CD4-positive, alpha-beta T cell (primary cell): ENCODE data around the gene BMF. TPM values are rescaled to one million over a fixed set of nuclear protein-coding genes. Genes with fewer than 3 reads are reported as not detected.

Source experiments
- ATAC-seq: fragments of 200-7000 bp; cut with Tn5 transposase; one replicate; pipeline ENCODE4 v1.10.0; 2022; ENCODE audit warnings: mild to moderate bottlenecking; ENCODE audit not compliant: poor library complexity
- CTCF ChIA-PET: fragments of 350-600 bp; sonication (Branson Sonifier 250); formaldehyde crosslinking; loops from one replicate; lab custom pipeline; 2021; ENCODE audit warnings: antibody characterized with exemption, inconsistent platforms; lab: Charles Lee
- POLR2A ChIA-PET: fragments of 350-600 bp; sonication (Branson Sonifier 250); formaldehyde crosslinking; loops from one replicate; lab custom pipeline; 2021; ENCODE audit warnings: antibody characterized with exemption, inconsistent platforms; lab: Charles Lee
- DNase-seq, 14 experiments: peaks; one replicate each; pipeline ENCODE4 v3.0.0-alpha.2; 2013 to 2020; ENCODE audit warnings: mixed read lengths in 2 of 14
- H3K27ac ChIP-seq, 2 donors: one replicate each; pipeline versions ENCODE4 v1.5.1 to v1.7.0; 2013; ENCODE audit warnings: low read length in 2 of 2, low read depth in 1 of 2, mild to moderate bottlenecking in 1 of 2
- H3K27me3 ChIP-seq, 2 experiments: 1 replicate in 1 of 2; 2 replicates in 1 of 2; pipeline versions ENCODE4 v1.6.1 to v1.7.0; 2013; ENCODE audit warnings: low read length in 2 of 2, control low read depth in 1 of 2, mild to moderate bottlenecking in 1 of 2, moderate library complexity in 1 of 2; ENCODE audit not compliant: insufficient read depth in 2 of 2, control insufficient read depth in 1 of 2
- H3K36me3 ChIP-seq: one replicate; pipeline ENCODE4 v1.6.1; 2013; ENCODE audit warnings: low read length, control low read depth; ENCODE audit not compliant: insufficient read depth
- H3K4me1 ChIP-seq: one replicate; pipeline ENCODE4 v1.6.1; 2013; ENCODE audit warnings: low read length, control low read depth; ENCODE audit not compliant: insufficient read depth
- H3K4me3 ChIP-seq: one replicate; pipeline ENCODE4 v1.5.1; 2013; ENCODE audit warnings: mild to moderate bottlenecking, low read length, moderate library complexity
- H3K9me3 ChIP-seq, 2 experiments: 1 replicate in 1 of 2; 2 replicates in 1 of 2; pipeline versions ENCODE4 v1.6.1 to v1.7.0; 2013; ENCODE audit warnings: low read length in 2 of 2, mild to moderate bottlenecking in 2 of 2, control low read depth in 1 of 2, moderate library complexity in 1 of 2; ENCODE audit not compliant: control insufficient read depth in 1 of 2, insufficient read depth in 1 of 2
- H3K27ac Mint-ChIP-seq: one replicate; pipeline ENCODE4 v1.8.0; 2020; ENCODE audit warnings: mixed read lengths
- H3K27me3 Mint-ChIP-seq: one replicate; pipeline ENCODE4 v1.8.0; 2021; ENCODE audit warnings: mixed read lengths
- H3K36me3 Mint-ChIP-seq: one replicate; pipeline ENCODE4 v1.8.0; 2021; ENCODE audit warnings: low read depth, mixed read lengths
- H3K4me1 Mint-ChIP-seq: one replicate; pipeline ENCODE4 v1.8.0; 2021; ENCODE audit warnings: low read depth, mixed read lengths
- H3K4me3 Mint-ChIP-seq: one replicate; pipeline ENCODE4 v1.8.0; 2020; ENCODE audit warnings: mild to moderate bottlenecking, mixed read lengths
- H3K9me3 Mint-ChIP-seq: one replicate; pipeline ENCODE4 v1.8.0; 2020; ENCODE audit warnings: mixed read lengths
- intact Hi-C, 2 experiments: fragments of 100-400 bp; cut with DNase I in 1 of 2; cut with micrococcal nuclease in 1 of 2; formaldehyde crosslinking; loops; one replicate each; pipeline versions ENCODE4 v1.15.1 to v1.9.0; 2023 to 2025; cut with DNase I, micrococcal nuclease
- total RNA-seq, 174 experiments: library from RNA in 2 of 174; stranded (reverse) in 2 of 174; gene quantifications; one replicate each; pipeline ENCODE4 v1.2.3 and lab custom pipeline; 2021 to 2026
- TF ChIP-seq, protein P1 (sequence below): fragments of 200-600 bp; IDR thresholded peaks from one replicate; pipeline ENCODE4 v1.8.0; 2022; ENCODE audit warnings: antibody characterized with exemption, mild to moderate bottlenecking

The BMF gene
- total RNA-seq, 2 experiments from 2014 or later = 13.5 to 13.9 TPM

DNA sequence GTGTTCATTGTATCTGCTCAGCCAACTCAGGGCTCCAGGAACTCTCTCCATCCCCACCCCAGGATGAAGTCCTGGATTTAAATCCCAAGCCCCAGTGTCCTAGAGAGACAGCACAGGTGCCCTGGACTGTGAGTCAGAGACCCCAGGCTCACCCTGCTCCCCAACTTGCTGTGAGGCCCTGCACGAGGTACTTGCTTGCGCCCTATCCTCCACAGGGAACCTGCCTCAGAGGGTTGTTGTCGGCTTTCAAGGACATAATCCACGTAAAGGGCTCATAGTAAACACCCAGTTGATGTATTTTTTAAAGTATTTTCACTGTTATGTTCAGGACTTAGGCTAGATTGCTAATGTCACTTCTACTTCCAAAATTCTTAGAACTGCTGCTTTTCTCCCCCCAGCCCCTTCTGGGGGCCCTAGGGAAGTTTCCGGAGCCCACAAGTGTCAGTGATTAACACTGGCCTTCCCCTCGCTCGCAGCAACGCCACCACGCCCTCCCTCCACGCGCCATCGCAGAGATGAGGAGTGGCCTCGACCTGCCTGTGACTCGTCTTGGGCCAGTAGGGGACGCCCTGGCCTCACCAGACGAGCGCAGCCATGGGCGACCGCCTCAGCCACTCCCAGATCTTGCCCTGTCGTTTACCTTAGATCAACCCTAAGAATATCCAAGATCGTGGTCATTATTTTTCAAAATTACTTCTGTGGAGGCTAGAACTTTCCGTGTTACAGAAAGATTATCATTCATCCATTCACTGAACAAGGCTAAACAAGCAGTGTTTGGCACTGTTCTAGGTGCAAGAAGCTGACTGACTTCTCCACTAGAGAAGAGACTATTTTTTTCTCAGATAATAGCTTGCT is 63.7 kb downstream of the BMF start:
- peak; percentile 82 for ATAC-seq
- Histone ChIP-seq H3K4me1 (peaks cover 56% of the 10 kb centered on the region), H3K36me3 (no peaks in the 10 kb centered on the region), H3K27me3 (no peaks in the 10 kb centered on the region), H3K4me3 (no peak overlapping the region), H3K9me3 (no peaks in the 10 kb centered on the region), H3K27ac (no peak overlapping the region)
- H3K36me3 Mint-ChIP-seq = no peaks in the 10 kb centered on the region
- H3K27me3 Mint-ChIP-seq = no peaks in the 10 kb centered on the region
- H3K4me1 Mint-ChIP-seq = peaks cover 68% of the 10 kb centered on the region
- intact Hi-C loops = loop anchor here (1.0 to 10.0 kb wide), 4 partner anchors 171 to 260 kb away; partner anchors contain the start of gene FSIP1 (in 1 of the 2)
- ChIA-PET POLR2A (interaction anchor here (0.8 to 5.7 kb wide), 4 partner anchors 11 to 62 kb away, joined by 3 to 53 read pairs (median 4); partner anchors contain the start of gene BMF), CTCF (interaction anchor here (0.6 to 7.1 kb wide), 8 partner anchors 8 to 293 kb away, joined by 3 to 67 read pairs (median 5); partner anchors contain the start of genes BMF and PLCB2)
- H3K9me3 Mint-ChIP-seq = no peaks in the 10 kb centered on the region
- peak overlapping the region; percentile 39 for H3K4me3 Mint-ChIP-seq
- TF ChIP-seq, protein P1, sequence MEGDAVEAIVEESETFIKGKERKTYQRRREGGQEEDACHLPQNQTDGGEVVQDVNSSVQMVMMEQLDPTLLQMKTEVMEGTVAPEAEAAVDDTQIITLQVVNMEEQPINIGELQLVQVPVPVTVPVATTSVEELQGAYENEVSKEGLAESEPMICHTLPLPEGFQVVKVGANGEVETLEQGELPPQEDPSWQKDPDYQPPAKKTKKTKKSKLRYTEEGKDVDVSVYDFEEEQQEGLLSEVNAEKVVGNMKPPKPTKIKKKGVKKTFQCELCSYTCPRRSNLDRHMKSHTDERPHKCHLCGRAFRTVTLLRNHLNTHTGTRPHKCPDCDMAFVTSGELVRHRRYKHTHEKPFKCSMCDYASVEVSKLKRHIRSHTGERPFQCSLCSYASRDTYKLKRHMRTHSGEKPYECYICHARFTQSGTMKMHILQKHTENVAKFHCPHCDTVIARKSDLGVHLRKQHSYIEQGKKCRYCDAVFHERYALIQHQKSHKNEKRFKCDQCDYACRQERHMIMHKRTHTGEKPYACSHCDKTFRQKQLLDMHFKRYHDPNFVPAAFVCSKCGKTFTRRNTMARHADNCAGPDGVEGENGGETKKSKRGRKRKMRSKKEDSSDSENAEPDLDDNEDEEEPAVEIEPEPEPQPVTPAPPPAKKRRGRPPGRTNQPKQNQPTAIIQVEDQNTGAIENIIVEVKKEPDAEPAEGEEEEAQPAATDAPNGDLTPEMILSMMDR = peak; percentile 95
- H3K27ac Mint-ChIP-seq = peak overlapping the region; percentile 70
- DNase-seq = peak; percentile 66 to 91 (median 78)

DNA sequence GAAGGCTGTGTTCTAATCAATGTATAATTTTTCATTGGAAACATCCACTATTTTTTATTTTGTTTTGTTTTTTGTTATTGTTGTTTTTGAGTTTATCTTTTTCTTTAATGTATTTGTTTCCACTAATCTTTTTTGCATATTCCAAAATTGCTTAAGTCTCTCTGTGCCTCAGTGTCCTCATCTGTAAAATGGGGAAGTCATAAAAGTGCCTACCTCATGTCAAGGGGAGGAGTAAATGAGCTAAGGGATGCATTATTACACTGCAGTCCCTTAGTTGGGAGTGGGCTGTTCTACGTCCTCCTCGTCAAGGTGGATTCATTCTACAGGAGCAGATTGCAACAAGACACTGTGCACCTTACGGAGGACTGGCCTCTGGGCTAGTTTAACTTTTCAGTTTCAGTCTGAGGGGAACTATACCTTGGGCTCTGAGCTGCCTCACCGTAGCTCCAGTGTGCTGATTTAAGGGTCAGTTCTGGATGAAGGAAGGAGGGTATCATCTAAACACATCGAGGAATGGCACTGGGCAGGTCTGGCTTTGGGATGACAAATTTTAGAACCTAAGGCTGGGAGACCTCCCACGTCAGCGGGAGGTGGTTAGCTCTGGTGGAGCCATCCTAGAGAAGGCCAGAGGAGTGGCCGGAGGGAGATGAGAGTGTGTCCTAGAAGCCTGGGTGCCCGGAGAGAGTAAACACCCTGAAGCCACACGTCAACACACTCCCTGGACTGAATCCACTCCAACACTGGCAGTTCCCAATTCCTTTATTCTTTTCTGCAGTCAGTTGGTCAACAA is 64.6 kb downstream of the BMF start:
- ChIA-PET POLR2A (interaction anchor here (1.2 kb wide), 1 partner anchor 64 kb away, joined by 3 read pairs; no protein-coding TSS in a partner anchor), CTCF (interaction anchor here (0.9 to 7.1 kb wide), 4 partner anchors 62 to 235 kb away, joined by 3 to 67 read pairs (median 28); partner anchors contain the start of gene BMF)
- no peak for ATAC-seq
- TF ChIP-seq, protein P1 = no peak
- no peaks in the 10 kb centered on the region for H3K9me3 ChIP-seq
- no peaks in the 10 kb centered on the region for H3K36me3 ChIP-seq
- Mint-ChIP-seq H3K27ac (peak overlapping the region; percentile 70), H3K9me3 (no peaks in the 10 kb centered on the region), H3K36me3 (peaks cover 5% of the 10 kb centered on the region), H3K4me3 (no peak overlapping the region), H3K27me3 (no peaks in the 10 kb centered on the region), H3K4me1 (peaks cover 66% of the 10 kb centered on the region)
- DNase-seq = no peak
- H3K4me1 ChIP-seq = peaks cover 51% of the 10 kb centered on the region
- H3K4me3 ChIP-seq = no peak overlapping the region
- intact Hi-C loops = loop anchor here in 1 of 2 experiments (10.0 kb wide), 1 partner anchor 259 kb away; the partner anchor contains the start of gene FSIP1
- H3K27me3 ChIP-seq = no peaks in the 10 kb centered on the region
- H3K27ac ChIP-seq = no peak overlapping the region

DNA sequence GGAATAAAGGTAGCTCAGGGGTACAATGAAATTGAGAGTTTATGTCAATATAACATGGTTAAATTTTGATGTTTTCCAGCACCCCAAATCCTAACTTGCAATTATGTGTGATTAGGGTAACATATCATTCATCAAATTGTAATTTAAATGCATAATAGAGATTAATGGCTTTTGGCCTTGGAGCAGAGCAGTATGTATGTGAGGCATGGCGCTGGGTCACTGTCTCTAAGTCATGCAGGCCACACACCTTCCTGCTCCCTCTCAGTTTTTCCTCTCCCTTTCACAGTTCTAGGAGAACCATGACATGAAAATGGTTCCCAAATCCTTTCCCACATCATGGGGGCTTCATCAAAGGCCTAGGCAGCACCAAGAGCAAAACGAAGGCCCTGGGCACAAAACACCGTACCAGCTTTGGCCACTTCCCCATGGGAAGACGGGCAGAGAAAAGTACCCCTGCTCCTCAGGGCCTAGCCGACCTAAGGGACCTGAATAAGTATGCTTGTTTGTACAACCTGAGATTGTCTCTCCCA is 65.8 kb downstream of the BMF start:
- Mint-ChIP-seq H3K4me3 (no peak overlapping the region), H3K27ac (no peak overlapping the region), H3K27me3 (no peaks in the 10 kb centered on the region), H3K4me1 (peaks cover 64% of the 10 kb centered on the region), H3K9me3 (no peaks in the 10 kb centered on the region), H3K36me3 (peaks cover 17% of the 10 kb centered on the region)
- H3K4me3 ChIP-seq = no peak overlapping the region
- TF ChIP-seq, protein P1 = no peak
- DNase-seq (no peak), ATAC-seq (no peak)
- ChIA-PET CTCF (no interaction called here), POLR2A (no interaction called here)
- intact Hi-C loops = loop anchor here in 1 of 2 experiments (10.0 kb wide), 1 partner anchor 258 kb away; the partner anchor contains the start of gene FSIP1
- no peaks in the 10 kb centered on the region for H3K9me3 ChIP-seq
- no peaks in the 10 kb centered on the region for H3K27me3 ChIP-seq
- peaks cover 44% of the 10 kb centered on the region for H3K4me1 ChIP-seq
- H3K36me3 ChIP-seq = peaks cover under 1% of the 10 kb centered on the region
- H3K27ac ChIP-seq = no peak overlapping the region
